Measurements from ENCODE around the gene SLC36A4. TPM values are rescaled to one million over a fixed set of nuclear protein-coding genes. Genes with fewer than 3 reads are reported as not detected.

The SLC36A4 gene
- polyA plus RNA-seq, 1 experiment: 4.6 TPM

DNA sequence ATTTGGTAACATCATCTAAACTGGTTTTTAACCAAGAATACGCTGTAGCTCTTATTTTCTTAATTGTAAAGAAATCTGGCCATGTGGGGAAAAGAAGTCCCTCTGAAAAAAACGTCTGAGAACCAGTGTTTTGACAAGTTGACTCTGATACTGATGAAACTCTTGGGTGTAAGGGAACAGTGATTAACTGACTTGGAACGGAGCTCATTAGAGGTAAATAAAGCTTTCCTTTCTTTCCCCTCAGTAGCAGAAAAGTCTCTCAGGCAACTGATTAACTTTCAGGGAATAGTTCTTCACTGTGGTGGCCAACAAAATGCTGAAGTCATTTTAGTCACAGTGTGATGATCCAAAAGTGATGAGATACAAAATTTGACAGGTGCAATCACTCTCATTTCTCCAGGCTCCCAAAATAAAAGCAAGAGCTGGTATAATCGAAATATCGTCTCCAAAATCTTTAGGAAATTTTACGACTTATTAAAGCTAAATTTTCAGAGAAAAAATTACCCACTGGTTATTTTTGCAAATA, 52.3 kb downstream of the SLC36A4 start:
- DNase-seq (ENCODE audit: low read depth): no peak
- ChIA-PET POLR2A (no interaction called here), CTCF (no interaction called here)
- Histone ChIP-seq H3K27me3 (ENCODE audit: control insufficient read depth, insufficient read depth, low read length) (no peaks in the 10 kb centered on the region), H3K36me3 (ENCODE audit: control insufficient read depth, insufficient read depth, low read length) (no peaks in the 10 kb centered on the region), H3K4me3 (ENCODE audit: low read depth, low read length) (no peak overlapping the region)
- TF ChIP-seq, protein P1, sequence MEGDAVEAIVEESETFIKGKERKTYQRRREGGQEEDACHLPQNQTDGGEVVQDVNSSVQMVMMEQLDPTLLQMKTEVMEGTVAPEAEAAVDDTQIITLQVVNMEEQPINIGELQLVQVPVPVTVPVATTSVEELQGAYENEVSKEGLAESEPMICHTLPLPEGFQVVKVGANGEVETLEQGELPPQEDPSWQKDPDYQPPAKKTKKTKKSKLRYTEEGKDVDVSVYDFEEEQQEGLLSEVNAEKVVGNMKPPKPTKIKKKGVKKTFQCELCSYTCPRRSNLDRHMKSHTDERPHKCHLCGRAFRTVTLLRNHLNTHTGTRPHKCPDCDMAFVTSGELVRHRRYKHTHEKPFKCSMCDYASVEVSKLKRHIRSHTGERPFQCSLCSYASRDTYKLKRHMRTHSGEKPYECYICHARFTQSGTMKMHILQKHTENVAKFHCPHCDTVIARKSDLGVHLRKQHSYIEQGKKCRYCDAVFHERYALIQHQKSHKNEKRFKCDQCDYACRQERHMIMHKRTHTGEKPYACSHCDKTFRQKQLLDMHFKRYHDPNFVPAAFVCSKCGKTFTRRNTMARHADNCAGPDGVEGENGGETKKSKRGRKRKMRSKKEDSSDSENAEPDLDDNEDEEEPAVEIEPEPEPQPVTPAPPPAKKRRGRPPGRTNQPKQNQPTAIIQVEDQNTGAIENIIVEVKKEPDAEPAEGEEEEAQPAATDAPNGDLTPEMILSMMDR (IDR thresholded peaks at IDR 0.05; ENCODE audit: insufficient read depth, low read depth, low read length): no peak

DNA sequence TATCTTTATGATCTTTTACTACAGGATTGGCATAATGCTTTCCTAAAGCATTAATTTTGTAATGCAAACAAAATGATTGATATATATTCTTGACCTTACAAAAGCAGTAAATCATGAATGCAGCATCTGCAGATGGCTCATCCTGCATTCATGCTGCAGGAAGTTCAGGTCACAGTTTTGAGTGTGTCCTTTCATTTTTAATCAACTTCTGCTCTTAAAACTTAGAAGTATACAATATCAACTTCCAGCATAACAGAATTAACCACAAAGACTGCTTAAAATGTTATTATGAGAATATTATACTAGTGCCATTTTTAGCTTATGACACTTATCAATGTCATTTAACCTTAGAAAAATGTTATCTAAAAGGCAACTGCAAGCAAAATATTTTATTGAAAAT, 54.0 kb downstream of the SLC36A4 start:
- DNase-seq (ENCODE audit: low read depth): no peak
- ChIA-PET CTCF (no interaction called here), POLR2A (no interaction called here)
- TF ChIP-seq, protein P1 (IDR thresholded peaks at IDR 0.05; ENCODE audit: insufficient read depth, low read depth, low read length): no peak
- Histone ChIP-seq H3K4me3 (ENCODE audit: low read depth, low read length) (no peak overlapping the region), H3K36me3 (ENCODE audit: control insufficient read depth, insufficient read depth, low read length) (no peaks in the 10 kb centered on the region), H3K27me3 (ENCODE audit: control insufficient read depth, insufficient read depth, low read length) (no peaks in the 10 kb centered on the region)

DNA sequence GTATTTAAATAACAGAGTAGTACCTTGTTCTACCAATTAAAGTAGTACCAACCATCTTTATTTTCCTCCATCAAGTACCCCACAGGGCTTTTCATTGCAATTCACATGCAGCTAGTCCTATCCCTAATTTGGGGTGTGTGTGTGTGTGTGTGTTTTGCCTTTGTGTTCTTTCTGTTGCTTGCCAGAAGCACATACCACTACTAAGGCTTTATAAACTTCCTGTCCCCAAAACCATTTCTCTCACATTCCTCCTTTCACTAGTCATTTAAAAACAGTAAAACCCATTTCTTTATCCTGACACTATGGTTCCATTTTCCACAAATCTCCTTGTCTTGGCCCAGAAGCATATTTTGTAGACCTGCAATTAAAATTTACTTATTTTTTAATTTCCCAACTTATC, 54.6 kb downstream of the SLC36A4 start:
- Histone ChIP-seq H3K27me3 (ENCODE audit: control insufficient read depth, insufficient read depth, low read length) (no peaks in the 10 kb centered on the region), H3K4me3 (ENCODE audit: low read depth, low read length) (no peak overlapping the region), H3K36me3 (ENCODE audit: control insufficient read depth, insufficient read depth, low read length) (no peaks in the 10 kb centered on the region)
- POLR2A ChIA-PET: no interaction called here
- DNase-seq (ENCODE audit: low read depth): peak; percentile 24
- TF ChIP-seq, protein P1 (IDR thresholded peaks at IDR 0.05; ENCODE audit: insufficient read depth, low read depth, low read length): no peak
- CTCF ChIA-PET: no interaction called here

DNA sequence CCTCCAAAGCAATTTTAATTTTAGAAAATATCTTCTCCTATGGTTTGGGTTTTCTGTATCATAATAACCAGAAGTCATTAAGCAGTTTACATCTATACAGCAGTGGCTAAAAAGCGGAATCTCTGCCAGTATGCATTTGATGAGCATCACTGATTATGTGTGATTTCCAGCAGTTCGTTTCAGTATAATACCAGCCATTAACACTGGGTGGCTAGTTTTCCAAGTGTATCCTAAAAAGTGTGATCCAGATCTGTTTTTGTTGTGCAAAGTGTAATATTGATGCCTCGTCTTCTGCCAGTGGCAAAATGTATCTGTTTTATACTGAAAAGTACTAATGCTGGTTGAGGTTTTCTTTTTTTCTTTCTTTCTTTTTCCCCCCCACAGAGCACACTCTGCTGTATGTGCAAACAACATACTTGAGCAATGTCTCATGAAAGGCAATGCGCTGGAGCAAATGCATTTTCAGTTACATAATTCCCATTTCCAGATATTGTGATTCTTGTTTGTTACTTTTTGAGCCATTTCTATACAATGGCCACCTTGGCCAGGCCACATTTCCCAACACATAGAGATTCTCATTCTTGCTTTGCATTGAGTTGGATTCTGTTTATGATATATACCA, 64.2 kb downstream of the SLC36A4 start:
- ChIA-PET POLR2A (no interaction called here), CTCF (no interaction called here)
- H3K36me3 ChIP-seq (ENCODE audit: control insufficient read depth, insufficient read depth, low read length): no peaks in the 10 kb centered on the region
- H3K4me3 ChIP-seq (ENCODE audit: low read depth, low read length): no peak overlapping the region
- peak; percentile 8 for DNase-seq (ENCODE audit: low read depth)
- TF ChIP-seq, protein P1 (IDR thresholded peaks at IDR 0.05; ENCODE audit: insufficient read depth, low read depth, low read length): 0 out of 2 replicates have a peak, but pooled peaks have one; percentile 3
- H3K27me3 ChIP-seq (ENCODE audit: control insufficient read depth, insufficient read depth, low read length): no peaks in the 10 kb centered on the region

DNA sequence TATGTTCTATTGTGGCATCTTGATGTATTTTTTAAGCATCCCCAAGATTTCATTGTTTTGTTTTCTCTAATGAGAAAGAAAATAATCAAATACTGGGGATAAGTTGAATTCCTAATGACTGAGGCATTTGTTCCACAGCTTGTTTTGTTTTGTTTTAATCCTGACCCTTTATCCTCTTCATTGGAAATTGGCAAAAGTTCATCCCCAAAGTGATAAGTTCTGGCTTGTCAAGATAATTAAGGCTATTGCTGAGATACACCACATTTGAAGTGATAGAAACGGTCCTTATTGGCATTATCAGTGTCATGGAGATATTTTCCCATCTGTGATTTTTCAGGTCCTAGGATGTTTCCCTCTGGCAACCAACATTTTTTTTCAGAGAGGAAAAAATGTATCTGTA, 65.0 kb downstream of the SLC36A4 start:
- DNase-seq (ENCODE audit: low read depth): no peak
- no peaks in the 10 kb centered on the region for H3K36me3 ChIP-seq (ENCODE audit: control insufficient read depth, insufficient read depth, low read length)
- no peaks in the 10 kb centered on the region for H3K27me3 ChIP-seq (ENCODE audit: control insufficient read depth, insufficient read depth, low read length)
- POLR2A ChIA-PET: no interaction called here
- H3K4me3 ChIP-seq (ENCODE audit: low read depth, low read length): no peak overlapping the region
- TF ChIP-seq, protein P1 (IDR thresholded peaks at IDR 0.05; ENCODE audit: insufficient read depth, low read depth, low read length): no peak
- CTCF ChIA-PET: no interaction called here

All from BJ (cell line).